ENCODE data around the gene PAK3. TPM values are rescaled to one million over a fixed set of nuclear protein-coding genes. Genes with fewer than 3 reads are reported as not detected.

Gene PAK3
- total RNA-seq = 0.21 and 2.4 TPM in 2 replicates

GRCh38 chrX:111095974-111096895, at the start of gene PAK3:
Gene PAK3, plus strand, starts transcription at chrX:111096191. Its CDS starts 26,913 bp downstream, at chrX:111123104.

GRCh38 chrX:111270339-111270738, 174.3 kb downstream of the PAK3 start, which contains the start of gene CAPN6:
Gene CAPN6, minus strand, starts transcription at chrX:111270483. Its CDS starts 6,547 bp downstream, at chrX:111263936.

Other genes starting within 250 kb of the PAK3 start
- gene CAPN6, start 174.3 kb downstream of the PAK3 start, total RNA-seq = 0.24 TPM in 1 of 2 replicates, not detected in the other

Data from tracheal epithelial cell (primary cell).